SK-MEL-5 (cell line): ENCODE measurements around the gene MYO1B. TPM values are rescaled to one million over a fixed set of nuclear protein-coding genes. Genes with fewer than 3 reads are reported as not detected.

ENCODE experiments used
- DNase-seq: peaks from one replicate; pipeline ENCODE4 v3.0.0-alpha.2; 2016; ENCODE audit warnings: low read depth, low spot score
- in situ Hi-C: cut with HindIII; loops from 2 replicates; pipeline ENCODE4 v1.10.0; 2016; ENCODE audit warnings: low sequenced_read_pairs, high pct_unique_total_duplicates, low pct_unique_long_range_greater_than_20kb
- total RNA-seq: library from RNA; depleted of rRNA; stranded (reverse); fragments of >200 nt; shearing (Covaris generic); gene quantifications from 2 replicates; pipeline ENCODE4 v1.2.3, GENCODE V29; 2014

MYO1B gene
- total RNA-seq, 1 experiment from 2014 or later: 43.4 TPM

GRCh38 chr2:191221666-191222065 lies 23.5 kb upstream of the MYO1B start:
- DNase-seq: no peak
- in situ Hi-C loops: no loop called here

GRCh38 chr2:191222507-191222906 lies 22.7 kb upstream of the MYO1B start:
- in situ Hi-C loops: no loop called here
- DNase-seq: peak; percentile 53

- in situ Hi-C loops: no loop called here
- DNase-seq: no peak
Observed at GRCh38 chr2:191222952-191223351, 22.3 kb upstream of the MYO1B start.

- in situ Hi-C loops: no loop called here
- no peak for DNase-seq
Observed at GRCh38 chr2:191225126-191225525, 20.1 kb upstream of the MYO1B start.

- no peak for DNase-seq
- in situ Hi-C loops: no loop called here
Observed at GRCh38 chr2:191225690-191226089, 19.5 kb upstream of the MYO1B start.

- in situ Hi-C loops: no loop called here
- no peak for DNase-seq
Observed at GRCh38 chr2:191226196-191226595, 19.0 kb upstream of the MYO1B start.

GRCh38 chr2:191228333-191228732 lies 16.9 kb upstream of the MYO1B start:
- no peak for DNase-seq
- in situ Hi-C loops: no loop called here

- DNase-seq: no peak
- in situ Hi-C loops: no loop called here
Observed at GRCh38 chr2:191228861-191229260, 16.3 kb upstream of the MYO1B start.

GRCh38 chr2:191230174-191230573 lies 15.0 kb upstream of the MYO1B start:
- in situ Hi-C loops: no loop called here

GRCh38 chr2:191231995-191232394 lies 13.2 kb upstream of the MYO1B start:
- in situ Hi-C loops: no loop called here

More at GRCh38 chr2:191230174-191230573, 15.0 kb upstream of the MYO1B start:
- peak; percentile 28 for DNase-seq

GRCh38 chr2:191233533-191233932 lies 11.7 kb upstream of the MYO1B start:
- in situ Hi-C loops: no loop called here
- no peak for DNase-seq

More at GRCh38 chr2:191231995-191232394, 13.2 kb upstream of the MYO1B start:
- peak; percentile 27 for DNase-seq

GRCh38 chr2:191234376-191234775 lies 10.8 kb upstream of the MYO1B start:
- no peak for DNase-seq
- in situ Hi-C loops: no loop called here

GRCh38 chr2:191240871-191241270 lies 4.3 kb upstream of the MYO1B start:
- DNase-seq: no peak
- in situ Hi-C loops: no loop called here

GRCh38 chr2:191241418-191241817 lies 3.8 kb upstream of the MYO1B start:
- DNase-seq: no peak
- in situ Hi-C loops: no loop called here

- no peak for DNase-seq
- in situ Hi-C loops: no loop called here
Observed at GRCh38 chr2:191243154-191243553, 2.0 kb upstream of the MYO1B start.

GRCh38 chr2:191244350-191244749 lies 854 bp upstream of the MYO1B start:
- in situ Hi-C loops: no loop called here
- no peak for DNase-seq

GRCh38 chr2:191245869-191246531 lies 796 bp downstream of the MYO1B start:
- DNase-seq: peak; percentile 69
- in situ Hi-C loops: no loop called here

- in situ Hi-C loops: no loop called here
Observed at GRCh38 chr2:191246820-191247380, 1.7 kb downstream of the MYO1B start.

GRCh38 chr2:191247381-191248057 lies 2.3 kb downstream of the MYO1B start:
- in situ Hi-C loops: no loop called here
- DNase-seq: peak; percentile 35

More at GRCh38 chr2:191246820-191247380, 1.7 kb downstream of the MYO1B start:
- DNase-seq: no peak
